ENCODE results near the gene OLA1. TPM values are rescaled to one million over a fixed set of nuclear protein-coding genes. Genes with fewer than 3 reads are reported as not detected.
A peak's percentile ranks its signal among the peaks of the same experiment; 100 is the strongest.

The OLA1 gene
- total RNA-seq, 1 experiment from 2014 or later = 126 TPM

DNA sequence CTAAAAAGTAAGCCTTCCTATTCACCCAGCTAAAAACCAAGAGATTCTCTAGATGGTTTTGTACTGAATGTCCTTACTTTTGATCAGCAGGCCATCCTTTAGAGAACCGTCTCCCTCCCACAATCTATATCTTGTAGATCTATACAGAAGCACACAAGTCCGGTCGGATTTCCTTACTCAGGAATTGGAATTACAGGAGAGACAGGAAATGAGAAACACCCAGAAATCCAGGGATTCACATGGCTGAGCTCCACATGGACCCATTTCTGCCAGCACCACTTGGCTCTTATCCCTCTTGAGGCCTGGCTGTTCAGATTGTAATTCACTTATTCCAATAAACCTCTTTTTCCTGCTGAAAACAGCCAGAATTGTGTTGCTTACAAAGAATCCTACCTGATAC, 4.5 kb downstream of the OLA1 start:
- Histone ChIP-seq H3K27ac (ENCODE audit: low read length) (no peak overlapping the region), H3K36me3 (ENCODE audit: control insufficient read depth, insufficient read depth, low read length) (peaks cover 20% of the 10 kb centered on the region), H3K9me3 (ENCODE audit: control insufficient read depth, insufficient read depth, low read depth, low read length) (no peaks in the 10 kb centered on the region), H3K27me3 (ENCODE audit: control insufficient read depth, insufficient read depth, low read length) (no peaks in the 10 kb centered on the region), H3K4me3 (ENCODE audit: low read depth in 2 of 2, low read length in 2 of 2) (no peak overlapping the region), H3K4me1 (ENCODE audit: control insufficient read depth, insufficient read depth, low read length) (no peaks in the 10 kb centered on the region)
- no peak for TF ChIP-seq POLR2AphosphoS5 (IDR thresholded peaks at IDR 0.05; ENCODE audit: low read depth, low read length)
- TF ChIP-seq SIN3A (IDR thresholded peaks at IDR 0.05; ENCODE audit: borderline replicate concordance, insufficient read depth, low read depth, low read length) = no peak
- TF ChIP-seq TCF7L2 (IDR thresholded peaks at IDR 0.05; ENCODE audit: low read depth, low read length) = no peak
- TF ChIP-seq, protein P1, sequence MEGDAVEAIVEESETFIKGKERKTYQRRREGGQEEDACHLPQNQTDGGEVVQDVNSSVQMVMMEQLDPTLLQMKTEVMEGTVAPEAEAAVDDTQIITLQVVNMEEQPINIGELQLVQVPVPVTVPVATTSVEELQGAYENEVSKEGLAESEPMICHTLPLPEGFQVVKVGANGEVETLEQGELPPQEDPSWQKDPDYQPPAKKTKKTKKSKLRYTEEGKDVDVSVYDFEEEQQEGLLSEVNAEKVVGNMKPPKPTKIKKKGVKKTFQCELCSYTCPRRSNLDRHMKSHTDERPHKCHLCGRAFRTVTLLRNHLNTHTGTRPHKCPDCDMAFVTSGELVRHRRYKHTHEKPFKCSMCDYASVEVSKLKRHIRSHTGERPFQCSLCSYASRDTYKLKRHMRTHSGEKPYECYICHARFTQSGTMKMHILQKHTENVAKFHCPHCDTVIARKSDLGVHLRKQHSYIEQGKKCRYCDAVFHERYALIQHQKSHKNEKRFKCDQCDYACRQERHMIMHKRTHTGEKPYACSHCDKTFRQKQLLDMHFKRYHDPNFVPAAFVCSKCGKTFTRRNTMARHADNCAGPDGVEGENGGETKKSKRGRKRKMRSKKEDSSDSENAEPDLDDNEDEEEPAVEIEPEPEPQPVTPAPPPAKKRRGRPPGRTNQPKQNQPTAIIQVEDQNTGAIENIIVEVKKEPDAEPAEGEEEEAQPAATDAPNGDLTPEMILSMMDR (IDR thresholded peaks at IDR 0.05) = no peak
- TF ChIP-seq, protein P2, sequence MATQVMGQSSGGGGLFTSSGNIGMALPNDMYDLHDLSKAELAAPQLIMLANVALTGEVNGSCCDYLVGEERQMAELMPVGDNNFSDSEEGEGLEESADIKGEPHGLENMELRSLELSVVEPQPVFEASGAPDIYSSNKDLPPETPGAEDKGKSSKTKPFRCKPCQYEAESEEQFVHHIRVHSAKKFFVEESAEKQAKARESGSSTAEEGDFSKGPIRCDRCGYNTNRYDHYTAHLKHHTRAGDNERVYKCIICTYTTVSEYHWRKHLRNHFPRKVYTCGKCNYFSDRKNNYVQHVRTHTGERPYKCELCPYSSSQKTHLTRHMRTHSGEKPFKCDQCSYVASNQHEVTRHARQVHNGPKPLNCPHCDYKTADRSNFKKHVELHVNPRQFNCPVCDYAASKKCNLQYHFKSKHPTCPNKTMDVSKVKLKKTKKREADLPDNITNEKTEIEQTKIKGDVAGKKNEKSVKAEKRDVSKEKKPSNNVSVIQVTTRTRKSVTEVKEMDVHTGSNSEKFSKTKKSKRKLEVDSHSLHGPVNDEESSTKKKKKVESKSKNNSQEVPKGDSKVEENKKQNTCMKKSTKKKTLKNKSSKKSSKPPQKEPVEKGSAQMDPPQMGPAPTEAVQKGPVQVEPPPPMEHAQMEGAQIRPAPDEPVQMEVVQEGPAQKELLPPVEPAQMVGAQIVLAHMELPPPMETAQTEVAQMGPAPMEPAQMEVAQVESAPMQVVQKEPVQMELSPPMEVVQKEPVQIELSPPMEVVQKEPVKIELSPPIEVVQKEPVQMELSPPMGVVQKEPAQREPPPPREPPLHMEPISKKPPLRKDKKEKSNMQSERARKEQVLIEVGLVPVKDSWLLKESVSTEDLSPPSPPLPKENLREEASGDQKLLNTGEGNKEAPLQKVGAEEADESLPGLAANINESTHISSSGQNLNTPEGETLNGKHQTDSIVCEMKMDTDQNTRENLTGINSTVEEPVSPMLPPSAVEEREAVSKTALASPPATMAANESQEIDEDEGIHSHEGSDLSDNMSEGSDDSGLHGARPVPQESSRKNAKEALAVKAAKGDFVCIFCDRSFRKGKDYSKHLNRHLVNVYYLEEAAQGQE (IDR thresholded peaks at IDR 0.05; ENCODE audit: insufficient read depth in 1 of 2, low read depth in 2 of 2, low read length in 1 of 2) = no peak
- intact Hi-C loops (cut with micrococcal nuclease; ENCODE audit: unreplicated experiment) = no loop called here
- in situ Hi-C loops (cut with HindIII; ENCODE audit: low pct_unique_long_range_greater_than_20kb, low sequenced_read_pairs) = no loop called here
- ChIA-PET POLR2A (no interaction called here), CTCF (no interaction called here)
- ATAC-seq (no peak), DNase-seq (ENCODE audit: low read depth, low spot score) (no peak)
- BruUV-seq (replicated peaks) = TSS peak; percentile 5

DNA sequence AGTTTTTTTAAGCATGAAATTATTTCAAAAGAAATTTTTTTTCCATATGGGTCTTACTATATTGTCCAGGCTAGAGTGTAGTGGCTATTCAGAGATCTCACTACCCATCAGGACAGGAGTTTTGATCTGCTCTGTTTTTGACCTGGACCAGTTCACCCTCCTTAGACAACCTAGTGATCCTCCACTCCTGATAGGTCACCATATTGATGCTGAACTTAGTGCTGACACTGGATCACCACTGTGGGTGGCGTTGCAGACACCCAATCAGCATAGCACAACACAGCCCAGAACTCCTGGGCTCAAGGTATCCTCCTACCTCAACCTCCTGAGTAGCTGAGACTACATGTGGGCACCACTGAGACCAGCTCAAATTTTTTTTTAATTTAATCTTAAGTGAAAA, 8.2 kb downstream of the OLA1 start:
- intact Hi-C loops (cut with micrococcal nuclease; ENCODE audit: unreplicated experiment) = no loop called here
- Histone ChIP-seq H3K27me3 (ENCODE audit: control insufficient read depth, insufficient read depth, low read length) (no peaks in the 10 kb centered on the region), H3K36me3 (ENCODE audit: control insufficient read depth, insufficient read depth, low read length) (peaks cover 13% of the 10 kb centered on the region), H3K4me3 (ENCODE audit: low read depth in 2 of 2, low read length in 2 of 2) (no peak overlapping the region), H3K27ac (ENCODE audit: low read length) (no peak overlapping the region), H3K4me1 (ENCODE audit: control insufficient read depth, insufficient read depth, low read length) (peaks cover 12% of the 10 kb centered on the region), H3K9me3 (ENCODE audit: control insufficient read depth, insufficient read depth, low read depth, low read length) (no peaks in the 10 kb centered on the region)
- in situ Hi-C loops (cut with HindIII; ENCODE audit: low pct_unique_long_range_greater_than_20kb, low sequenced_read_pairs) = no loop called here
- DNase-seq (ENCODE audit: low read depth, low spot score) = no peak
- POLR2A ChIA-PET = no interaction called here
- BruUV-seq (replicated peaks) = no TSS peak
- TF ChIP-seq SIN3A (IDR thresholded peaks at IDR 0.05; ENCODE audit: borderline replicate concordance, insufficient read depth, low read depth, low read length) = no peak
- no peak for TF ChIP-seq POLR2AphosphoS5 (IDR thresholded peaks at IDR 0.05; ENCODE audit: low read depth, low read length)
- TF ChIP-seq, protein P1 (IDR thresholded peaks at IDR 0.05) = no peak
- no peak for TF ChIP-seq TCF7L2 (IDR thresholded peaks at IDR 0.05; ENCODE audit: low read depth, low read length)
- TF ChIP-seq, protein P2 (IDR thresholded peaks at IDR 0.05; ENCODE audit: insufficient read depth in 1 of 2, low read depth in 2 of 2, low read length in 1 of 2) = no peak
- ATAC-seq = no peak
- CTCF ChIA-PET = interaction anchor here (0.6 kb wide), 1 partner anchor 65 kb away, joined by 3 read pairs; no protein-coding TSS in a partner anchor
